Tibial artery (tissue), 4 donors: ENCODE data around the gene COL6A3.

ENCODE experiments used
- DNase-seq, 2 donors: peaks; one replicate each; pipeline ENCODE4 v3.0.0-alpha.2; 2019
- H3K27ac ChIP-seq, 2 donors: fragments of 200-600 bp; sonication (generic) in 1 of 2; 1 replicate in 1 of 2; 2 replicates in 1 of 2; pipeline ENCODE4 v1.5.1; 2018 to 2019; ENCODE audit warnings: mild to moderate bottlenecking in 1 of 2
- H3K27me3 ChIP-seq, 2 donors: fragments of 200-600 bp; sonication (generic) in 1 of 2; one replicate each; pipeline versions ENCODE4 v1.5.1 to v1.6.0; 2016 to 2019
- H3K36me3 ChIP-seq, 3 donors: fragments of 200-600 bp; sonication (generic) in 2 of 3; one replicate each; pipeline ENCODE4 v1.5.1; 2016 to 2019; ENCODE audit warnings: mild to moderate bottlenecking in 2 of 3
- H3K4me1 ChIP-seq, 4 donors: fragments of 200-600 bp; sonication (generic) in 2 of 4; 1 replicate in 3 of 4; 2 replicates in 1 of 4; pipeline ENCODE4 v1.5.1; 2016 to 2019
- H3K4me3 ChIP-seq, 2 donors: fragments of 200-600 bp; sonication (generic) in 1 of 2; 1 replicate in 1 of 2; 2 replicates in 1 of 2; pipeline ENCODE4 v1.5.1; 2018 to 2019; ENCODE audit warnings: mild to moderate bottlenecking in 2 of 2
- H3K9me3 ChIP-seq, 3 donors: fragments of 200-600 bp; sonication (generic) in 1 of 3; one replicate each; pipeline ENCODE4 v1.5.1; 2016 to 2019
- CTCF ChIP-seq, 2 experiments: fragments of 200-600 bp in 1 of 2; fragments of 450-650 bp in 1 of 2; IDR thresholded peaks; one replicate each; pipeline ENCODE4 v1.5.1; 2017 to 2019; ENCODE audit warnings: antibody characterized with exemption in 2 of 2, mild to moderate bottlenecking in 1 of 2, moderate library complexity in 1 of 2
- intact Hi-C: fragments of 100-400 bp; cut with DNase I; formaldehyde crosslinking; loops from one replicate; pipeline ENCODE4 v1.15.0; 2023; ENCODE audit warnings: low total_unique reads

The COL6A3 gene

GRCh38 chr2:237413777-237414661, at the start of gene COL6A3:
TSS of gene COL6A3 (minus strand) at chr2:237414164. CDS start at chr2:237396817, 17,347 bp downstream.
- Histone ChIP-seq H3K9me3 (no peaks in the 10 kb centered on the region), H3K27ac (peak within 1 kb of the TSS; percentile 75 to 81), H3K4me3 (peak within 1 kb of the TSS; percentile 52 to 58), H3K4me1 (peaks cover 0 to 43% (median 7%) of the 10 kb centered on the region in 4 donors), H3K36me3 (no peaks in the 10 kb centered on the region), H3K27me3 (no peaks in the 10 kb centered on the region)
- no peak for TF ChIP-seq CTCF (IDR thresholded peaks at IDR 0.05)
- DNase-seq: peak; percentile 83 to 89
- intact Hi-C loops: no loop called here

GRCh38 chr2:237459741-237460174, 45.8 kb upstream of the COL6A3 start:
- DNase-seq: no peak
- intact Hi-C loops: loop anchor here (5.0 kb wide), 1 partner anchor 37 kb away; no protein-coding TSS in a partner anchor
- H3K4me1 ChIP-seq: peaks cover 0 to 31% (median 20%) of the 10 kb centered on the region in 4 donors
- H3K4me3 ChIP-seq: no peak overlapping the region
- H3K27me3 ChIP-seq: no peaks in the 10 kb centered on the region
- no peak for TF ChIP-seq CTCF (IDR thresholded peaks at IDR 0.05)
- H3K36me3 ChIP-seq: no peaks in the 10 kb centered on the region
- H3K9me3 ChIP-seq: no peaks in the 10 kb centered on the region
- H3K27ac ChIP-seq: peak overlapping the region; percentile 6 to 35

GRCh38 chr2:237459226-237459625, 45.3 kb upstream of the COL6A3 start:
- peak overlapping the region; percentile 6 to 35 for H3K27ac ChIP-seq
- intact Hi-C loops: loop anchor here (5.0 kb wide), 1 partner anchor 37 kb away; no protein-coding TSS in a partner anchor
- no peak for DNase-seq
- TF ChIP-seq CTCF (IDR thresholded peaks at IDR 0.05): no peak
- no peaks in the 10 kb centered on the region for H3K27me3 ChIP-seq
- no peaks in the 10 kb centered on the region for H3K9me3 ChIP-seq
- no peaks in the 10 kb centered on the region for H3K36me3 ChIP-seq
- peaks cover 0 to 31% (median 20%) of the 10 kb centered on the region in 4 donors for H3K4me1 ChIP-seq
- H3K4me3 ChIP-seq: no peak overlapping the region

- H3K9me3 ChIP-seq: no peaks in the 10 kb centered on the region
- no peak for TF ChIP-seq CTCF (IDR thresholded peaks at IDR 0.05)
- H3K36me3 ChIP-seq: no peaks in the 10 kb centered on the region
- intact Hi-C loops: loop anchor here (5.0 kb wide), 1 partner anchor 36 kb away; no protein-coding TSS in a partner anchor
- H3K4me1 ChIP-seq: peaks cover 0 to 31% (median 20%) of the 10 kb centered on the region in 4 donors
- H3K4me3 ChIP-seq: no peak overlapping the region
- H3K27me3 ChIP-seq: no peaks in the 10 kb centered on the region
- peak overlapping the region in 1 of 2 donors; percentile 35 for H3K27ac ChIP-seq
- DNase-seq: no peak
These were observed 44.6 kb upstream of the COL6A3 start for GRCh38 chr2:237458519-237458918.

- intact Hi-C loops: loop anchor here (5.0 kb wide), 1 partner anchor 35 kb away; no protein-coding TSS in a partner anchor
- no peaks in the 10 kb centered on the region for H3K36me3 ChIP-seq
- no peaks in the 10 kb centered on the region for H3K27me3 ChIP-seq
- H3K27ac ChIP-seq: peak overlapping the region in 1 of 2 donors; percentile 84
- H3K4me1 ChIP-seq: peaks cover 0 to 31% (median 20%) of the 10 kb centered on the region in 4 donors
- H3K9me3 ChIP-seq: no peaks in the 10 kb centered on the region
- no peak for TF ChIP-seq CTCF (IDR thresholded peaks at IDR 0.05)
- DNase-seq: no peak
- no peak overlapping the region for H3K4me3 ChIP-seq
These were observed 43.5 kb upstream of the COL6A3 start for GRCh38 chr2:237457388-237457941.
